Panc1 (cell line): ENCODE data around the gene DRC3.

ENCODE experiments used
- CTCF ChIP-seq: fragments of 450-650 bp; IDR thresholded peaks from 2 replicates; pipeline ENCODE4 v1.5.1; 2017; ENCODE audit warnings: mild to moderate bottlenecking
- POLR2AphosphoS5 ChIP-seq: IDR thresholded peaks from 2 replicates; pipeline ENCODE4 v1.6.1; 2012; ENCODE audit warnings: mild to moderate bottlenecking, low read depth, low read length, moderate library complexity
- REST ChIP-seq, 2 experiments: IDR thresholded peaks; 2 replicates each; pipeline ENCODE4 v1.6.1; 2011 to 2012; ENCODE audit warnings: low read depth in 2 of 2, control low read depth in 1 of 2, low read length in 1 of 2, mild to moderate bottlenecking in 1 of 2, moderate library complexity in 1 of 2; ENCODE audit not compliant: insufficient read depth in 1 of 2

GRCh38 chr17:17981330-17981729, 8.7 kb downstream of the DRC3 start:
- TF ChIP-seq REST (IDR thresholded peaks at IDR 0.05; ENCODE audit: insufficient read depth in 1 of 2, low read depth in 2 of 2, low read length in 1 of 2) (no peak), CTCF (no peak), POLR2AphosphoS5 (no peak)
